HG02678 (cell line): ENCODE results near the gene ARMC9.

Experiments
- ATAC-seq: cut with Tn5 transposase; IDR thresholded peaks from one replicate; pipeline ENCODE4 v1.9.1; 2021; ENCODE audit warnings: mild to moderate bottlenecking, moderate library complexity; ENCODE audit not compliant: unreplicated experiment

The ARMC9 gene

DNA sequence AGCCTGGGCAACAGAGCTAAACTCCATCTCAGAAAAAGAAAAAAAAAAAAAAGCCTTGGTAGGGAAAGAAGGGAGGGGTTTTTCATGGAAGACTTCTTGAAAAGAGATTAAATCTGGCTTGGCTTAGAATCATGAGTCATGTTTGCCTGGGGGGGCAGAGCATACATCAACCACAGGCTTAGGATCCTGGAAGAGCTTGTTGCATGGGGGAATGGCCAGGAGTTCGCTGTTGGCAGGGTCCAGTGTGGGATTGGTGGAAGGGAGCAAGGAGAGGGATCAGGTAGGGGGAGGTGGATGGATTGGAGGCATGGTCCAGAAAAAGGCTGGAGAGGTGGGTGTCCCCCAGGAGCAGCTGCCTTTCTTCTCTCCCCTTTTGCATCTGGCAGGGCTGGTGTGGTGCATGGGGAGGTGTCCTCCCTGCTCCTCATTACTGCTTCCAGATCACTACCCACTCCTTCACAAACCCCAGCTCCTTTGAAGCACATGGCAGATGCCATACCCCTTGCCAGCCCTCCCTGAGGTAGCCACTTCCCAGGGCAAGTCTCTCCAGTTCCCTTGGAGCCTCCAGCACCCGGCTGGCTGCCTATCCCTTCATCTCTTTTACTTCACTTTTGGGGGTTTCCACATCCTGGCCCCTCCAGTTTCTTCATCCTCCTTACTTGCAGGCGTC is 2.5 kb downstream of the ARMC9 start:
- ATAC-seq: no peak

- no peak for ATAC-seq
Observed at GRCh38 chr2:231201475-231201814, 3.0 kb downstream of the ARMC9 start.

DNA sequence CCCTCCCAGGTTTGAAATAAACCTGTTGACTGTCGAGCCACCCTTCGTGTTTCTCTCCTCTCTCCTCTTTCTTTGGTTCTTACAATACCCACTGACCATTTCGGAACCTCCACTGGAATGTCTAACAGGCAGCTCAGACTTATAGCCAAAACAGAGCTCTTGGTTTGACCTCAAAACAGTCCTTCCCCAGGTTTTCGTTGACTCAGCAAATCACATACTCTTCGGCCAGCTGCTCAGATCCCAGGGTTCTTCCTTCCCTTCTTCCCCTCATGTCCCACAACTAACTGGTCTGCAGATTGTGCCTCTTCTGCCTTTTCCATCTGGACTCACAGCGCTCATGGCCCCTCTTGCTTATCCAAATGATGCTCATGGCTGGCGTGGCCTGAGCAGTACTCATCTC is 4.7 kb downstream of the ARMC9 start:
- ATAC-seq: no peak

DNA sequence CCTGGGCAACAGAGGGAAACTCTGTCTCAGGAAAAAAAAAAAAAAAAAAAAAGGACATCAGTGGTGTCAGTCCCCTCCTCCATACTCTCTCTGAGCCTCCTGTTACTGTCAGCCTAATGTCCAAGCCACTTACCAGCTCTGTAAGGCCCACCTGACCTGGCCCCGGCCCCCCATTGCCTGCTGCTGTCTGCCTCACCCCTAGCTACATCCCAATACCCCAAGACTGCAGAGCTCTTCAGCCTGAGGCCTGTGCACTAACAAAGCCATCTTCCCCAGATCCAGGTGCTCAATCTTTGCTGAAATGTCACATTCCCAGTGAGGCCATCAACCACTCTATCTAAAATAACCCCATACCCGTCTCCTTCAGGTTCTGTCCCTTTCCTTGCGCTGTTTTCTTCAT is 5.7 kb downstream of the ARMC9 start:
- no peak for ATAC-seq

DNA sequence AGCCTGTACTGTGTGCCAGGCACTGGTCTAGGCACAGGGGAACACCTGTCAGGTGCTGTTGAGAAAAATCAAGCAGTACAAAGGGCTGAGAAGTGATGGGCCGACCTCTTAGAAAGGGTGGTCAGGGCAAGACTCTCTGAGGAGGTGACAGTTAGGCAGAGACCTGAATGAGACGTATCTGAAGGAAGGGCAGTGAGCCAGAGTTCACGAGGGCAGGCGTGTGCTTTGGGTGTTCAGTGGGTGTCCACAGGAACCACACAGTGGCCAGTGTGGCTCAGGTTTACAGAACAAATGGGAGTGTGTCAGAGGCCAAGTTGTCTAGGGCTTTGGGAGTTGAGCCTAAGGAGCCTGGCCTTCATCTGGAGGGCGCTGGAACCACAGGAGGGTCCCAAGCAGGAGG is 6.2 kb downstream of the ARMC9 start:
- no peak for ATAC-seq

- ATAC-seq: no peak
Observed at GRCh38 chr2:231207734-231208133, 9.3 kb downstream of the ARMC9 start.

DNA sequence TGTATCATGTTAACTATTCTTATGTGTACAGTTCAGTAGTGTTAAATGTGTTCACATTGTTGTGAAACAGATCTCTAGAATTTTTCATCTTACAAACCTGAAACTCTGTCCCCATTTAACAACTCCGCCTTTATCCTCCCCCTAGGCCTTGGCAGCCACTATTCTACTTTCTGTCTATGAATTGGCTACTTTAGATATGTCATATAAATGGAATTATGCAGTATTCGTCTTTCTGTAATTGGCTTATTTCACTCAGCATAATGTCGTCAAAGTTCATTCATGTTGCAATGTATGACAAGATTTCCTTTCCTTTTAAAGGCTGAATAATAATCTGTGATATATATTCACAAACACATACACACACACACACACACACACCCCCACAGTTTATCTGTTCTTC is 12.4 kb downstream of the ARMC9 start:
- ATAC-seq: no peak

- no peak for ATAC-seq
Observed at GRCh38 chr2:231211486-231211885, 13.1 kb downstream of the ARMC9 start.

- ATAC-seq: no peak
Observed at GRCh38 chr2:231212329-231212845, 14.0 kb downstream of the ARMC9 start.

- no peak for ATAC-seq
Observed at GRCh38 chr2:231213931-231214642, 15.7 kb downstream of the ARMC9 start.

DNA sequence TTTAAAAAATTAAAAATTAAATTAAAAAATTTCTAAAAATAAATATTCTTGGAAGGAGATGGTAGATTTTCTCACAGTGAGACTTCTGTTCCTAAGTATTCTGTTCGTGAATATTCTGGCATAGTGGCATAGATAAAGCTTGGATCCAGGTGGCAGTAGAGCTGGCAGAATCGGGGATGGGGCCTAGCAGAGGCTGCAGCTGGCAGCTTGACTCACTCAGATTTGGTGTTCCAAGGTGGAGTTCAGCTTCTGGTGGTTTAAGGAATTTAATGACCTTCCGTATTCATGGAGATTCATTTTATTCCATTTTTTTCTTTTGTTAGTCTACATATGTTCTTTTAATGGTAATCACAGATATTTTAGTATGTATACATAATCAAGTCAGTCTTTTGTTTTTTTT is 19.9 kb downstream of the ARMC9 start:
- ATAC-seq: no peak

GRCh38 chr2:231219289-231219688 is 20.9 kb downstream of the ARMC9 start:
- no peak for ATAC-seq

DNA sequence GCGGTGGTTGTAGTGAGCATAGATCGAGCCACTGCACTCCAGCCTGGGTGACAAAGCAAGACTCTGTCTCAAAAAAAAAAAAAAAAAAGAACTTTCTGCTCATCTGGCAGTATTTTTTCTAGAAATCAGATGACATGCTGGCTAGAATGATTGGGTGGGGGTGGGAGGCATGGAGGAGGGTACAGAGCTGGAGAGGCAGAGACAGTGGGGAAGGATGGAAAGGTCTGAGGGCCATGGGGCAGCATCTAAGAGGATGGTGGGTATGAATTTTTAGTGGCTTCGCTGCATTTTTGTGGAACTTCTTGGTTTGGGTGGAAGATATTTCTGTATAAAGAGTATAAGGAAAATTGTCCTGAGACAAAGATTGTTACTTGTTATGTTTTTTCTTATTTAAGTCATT is 23.3 kb downstream of the ARMC9 start:
- no peak for ATAC-seq

DNA sequence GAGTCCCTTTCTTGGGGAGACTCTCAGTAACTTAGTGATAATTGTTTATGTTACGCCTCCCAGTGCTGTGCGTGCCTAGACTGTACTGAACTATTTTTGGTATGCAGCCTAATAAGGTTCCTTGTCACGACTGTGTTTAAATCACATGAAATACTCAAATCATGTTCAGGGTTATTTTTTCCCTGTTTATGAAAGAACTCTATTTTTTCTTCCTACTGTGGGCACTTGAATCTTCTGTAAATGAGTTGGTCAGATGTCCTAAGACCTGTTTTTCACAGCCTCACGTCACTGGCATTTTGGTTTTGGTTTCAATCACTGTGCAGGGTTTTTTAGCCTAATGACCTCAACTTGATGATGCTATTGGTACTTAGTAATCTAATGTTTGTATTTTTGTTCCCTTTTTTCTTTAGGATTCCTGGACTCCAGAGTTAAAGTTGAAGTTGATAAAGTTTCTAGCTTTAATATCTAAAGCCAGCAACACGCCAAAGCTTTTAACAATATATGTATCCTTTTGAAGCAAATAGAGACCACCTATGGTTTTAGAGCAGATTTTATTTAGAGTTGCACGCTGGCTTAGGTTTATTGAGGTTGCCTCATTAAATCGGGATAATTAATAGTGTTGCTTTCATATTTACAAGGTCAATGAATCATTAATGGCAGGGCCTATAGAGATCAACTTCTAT is 24.0 kb downstream of the ARMC9 start:
- ATAC-seq: peak; percentile 75

- ATAC-seq: no peak
Observed at GRCh38 chr2:231223001-231223375, 24.6 kb downstream of the ARMC9 start.

DNA sequence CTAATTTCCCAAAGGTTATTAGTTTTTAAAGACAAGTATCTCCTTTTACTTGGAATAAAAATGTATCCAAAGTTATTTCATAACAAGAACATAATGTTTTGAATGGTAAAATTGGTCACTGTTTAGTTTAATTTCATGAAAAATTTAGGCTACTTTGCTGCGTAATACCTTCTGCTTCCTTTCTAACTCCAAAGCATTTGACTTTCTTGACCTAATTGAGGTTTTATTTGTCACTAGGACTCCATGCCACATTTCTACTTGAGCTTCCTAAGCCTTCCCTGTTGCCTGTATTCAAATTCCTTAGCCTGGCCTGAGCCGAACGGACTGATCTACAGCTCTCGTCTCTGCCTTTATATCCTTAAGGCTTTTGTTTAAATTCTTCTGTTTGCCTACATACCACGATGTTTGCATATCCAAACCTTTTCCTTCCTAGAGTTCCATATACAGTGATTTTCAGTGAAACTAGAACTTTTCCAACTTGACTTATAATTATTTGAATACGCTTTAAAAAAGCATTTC is 25.1 kb downstream of the ARMC9 start:
- ATAC-seq: no peak

GRCh38 chr2:231227310-231228162 is 29.1 kb downstream of the ARMC9 start:
- ATAC-seq: peak; percentile 52

GRCh38 chr2:231228223-231228622 is 29.8 kb downstream of the ARMC9 start:
- ATAC-seq: peak; percentile 80

DNA sequence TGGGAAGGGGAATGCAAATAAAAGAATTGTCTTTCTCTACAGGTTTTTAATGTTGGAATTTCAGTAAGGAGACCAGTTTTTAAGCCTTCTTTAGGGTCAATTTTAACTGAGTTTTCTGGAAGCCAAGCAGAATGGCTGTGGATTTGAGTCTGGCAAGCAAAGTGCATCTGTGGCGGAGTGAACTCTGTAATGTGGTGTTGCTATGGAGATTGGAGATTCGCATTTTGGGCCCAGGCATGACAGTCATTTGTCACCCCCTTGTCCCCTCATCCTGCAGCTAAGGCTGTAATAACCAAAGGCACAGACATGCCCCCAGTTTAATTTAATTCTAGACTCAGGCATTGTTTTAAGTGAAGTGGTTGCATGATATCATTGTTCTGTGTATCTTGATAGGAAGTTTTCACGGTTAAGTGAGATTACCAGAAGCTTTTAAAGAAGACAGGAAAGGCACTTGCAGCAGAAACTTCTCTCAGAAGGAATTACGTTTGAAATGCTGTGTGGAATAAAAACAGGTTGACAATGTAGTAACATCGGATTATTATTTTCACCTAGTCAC is 30.6 kb downstream of the ARMC9 start:
- ATAC-seq: no peak

GRCh38 chr2:231235217-231235616 is 36.8 kb downstream of the ARMC9 start:
- ATAC-seq: no peak

- ATAC-seq: no peak
Observed at GRCh38 chr2:231238689-231239088, 40.3 kb downstream of the ARMC9 start.
